GM12875 (cell line): ENCODE results near the gene TNRC18.
"Not testable (repeated sequence)": the region's sequence is repeated elsewhere in the genome, so short reads cannot be mapped to it uniquely, and the experiment has no call there.

Experiments used
- H3K4me3 ChIP-seq: one replicate; pipeline ENCODE4 v1.5.1; 2011; ENCODE audit warnings: low read depth, low read length, control low read depth
- CTCF ChIP-seq: IDR thresholded peaks from 2 replicates; pipeline ENCODE4 v1.5.1; 2011; ENCODE audit warnings: low read depth, mild to moderate bottlenecking, control low read depth, inconsistent platforms, low read length, moderate library complexity, borderline replicate concordance; ENCODE audit not compliant: insufficient read depth

The TNRC18 gene

DNA sequence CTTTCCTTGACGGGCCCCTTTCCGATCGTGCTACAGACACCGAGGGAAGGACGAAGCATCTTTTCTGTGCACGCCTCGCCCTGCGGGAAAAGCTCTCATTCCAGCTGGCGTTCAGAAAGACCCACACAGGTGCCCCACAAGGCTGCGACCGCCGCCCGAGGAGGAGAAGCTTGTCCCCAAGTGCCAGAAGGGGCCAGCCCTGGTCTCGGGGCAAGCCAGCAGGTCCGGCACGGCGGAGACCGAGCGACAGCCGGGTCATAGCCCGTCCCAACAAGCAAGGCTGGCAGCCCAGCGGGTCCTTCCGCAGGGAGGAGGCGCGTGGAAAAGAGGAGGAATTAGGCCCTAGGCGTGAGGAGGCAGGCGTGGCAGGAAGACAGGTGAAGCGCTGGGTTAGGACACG is 62.7 kb downstream of the TNRC18 start:
- no peak overlapping the region for H3K4me3 ChIP-seq
- no peak for TF ChIP-seq CTCF

DNA sequence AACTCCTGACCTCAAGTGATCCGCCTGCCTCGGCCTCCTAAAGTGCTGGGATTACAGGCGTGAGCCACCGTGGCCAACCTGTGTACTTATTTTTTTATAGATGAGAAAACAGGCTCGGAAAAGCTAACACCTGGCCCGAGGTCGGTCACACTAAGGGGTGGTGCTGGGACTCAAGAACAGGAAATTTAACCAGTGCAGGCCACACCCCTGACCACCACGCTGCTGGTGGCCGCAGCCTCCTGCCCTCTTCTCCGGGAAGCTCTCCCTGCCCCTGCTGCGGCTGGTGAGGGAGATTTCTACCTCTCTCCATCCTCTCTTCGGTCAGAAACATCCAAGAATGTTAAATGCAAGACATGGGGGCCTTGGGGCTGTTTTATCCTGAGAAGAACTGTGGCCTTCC is 63.2 kb downstream of the TNRC18 start:
- H3K4me3 ChIP-seq = no peak overlapping the region
- no peak for TF ChIP-seq CTCF

DNA sequence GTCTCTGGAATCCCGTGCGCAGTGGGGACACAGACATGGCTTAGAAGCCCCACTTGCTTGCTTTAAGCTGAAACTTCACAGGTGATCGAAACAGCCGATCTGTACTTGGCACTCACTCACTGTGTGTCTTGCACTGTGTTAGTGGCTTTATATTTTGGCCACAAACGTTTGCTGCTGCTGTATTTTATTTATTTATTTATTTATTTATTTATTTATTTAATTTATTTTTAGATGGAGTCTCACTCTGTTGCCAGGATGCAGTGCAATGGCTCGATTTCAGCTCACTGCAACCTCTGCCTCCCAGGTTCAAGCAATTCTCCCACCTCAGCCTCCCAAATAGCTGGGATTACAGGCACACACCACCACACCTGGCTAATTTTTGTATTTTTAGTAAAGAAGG is 63.6 kb downstream of the TNRC18 start:
- not testable (repeated sequence) for H3K4me3 ChIP-seq

DNA sequence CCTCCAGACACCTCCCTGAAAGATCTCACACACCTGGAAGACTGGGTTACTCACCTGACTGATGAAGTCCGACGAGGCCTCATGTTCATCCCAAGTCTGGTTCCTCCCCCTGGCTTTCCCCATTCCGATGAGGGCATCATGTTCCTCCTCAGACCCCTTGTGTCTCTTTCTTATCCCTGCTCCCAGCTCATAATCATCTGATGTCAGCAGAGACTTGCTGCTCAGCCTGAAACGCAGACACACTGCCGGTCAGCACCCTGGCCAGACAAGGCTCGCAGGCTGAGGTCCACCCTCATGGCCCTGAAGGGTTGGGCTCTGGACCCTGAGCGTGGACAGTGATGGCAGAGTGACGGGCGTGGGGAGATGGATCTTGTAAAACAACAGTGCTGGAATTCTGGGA is 64.3 kb downstream of the TNRC18 start:
- no peak overlapping the region for H3K4me3 ChIP-seq
- no peak for TF ChIP-seq CTCF

GRCh38 chr7:5357951-5358350 is 65.7 kb downstream of the TNRC18 start:
- H3K4me3 ChIP-seq = no peak overlapping the region
- TF ChIP-seq CTCF = no peak

DNA sequence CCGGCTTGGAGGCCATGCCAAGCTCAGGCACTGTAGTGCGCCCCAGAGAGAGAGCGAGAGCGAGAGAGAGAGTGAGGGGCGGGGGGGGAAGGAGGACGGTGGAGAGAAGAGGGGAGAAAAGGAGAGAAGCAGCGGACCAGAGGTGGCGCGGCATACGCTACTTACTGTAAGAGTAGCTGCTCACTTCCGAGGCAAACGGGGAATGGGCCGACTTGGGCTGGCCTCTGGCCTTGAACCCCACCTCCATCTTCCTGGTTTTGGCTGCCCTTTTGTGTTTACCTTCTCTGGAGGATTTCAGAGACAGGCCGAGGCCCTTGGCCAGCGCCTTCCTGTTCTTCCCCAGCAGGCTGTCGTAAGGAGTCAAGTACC is 66.9 kb downstream of the TNRC18 start:
- TF ChIP-seq CTCF = no peak
- H3K4me3 ChIP-seq = no peak overlapping the region

DNA sequence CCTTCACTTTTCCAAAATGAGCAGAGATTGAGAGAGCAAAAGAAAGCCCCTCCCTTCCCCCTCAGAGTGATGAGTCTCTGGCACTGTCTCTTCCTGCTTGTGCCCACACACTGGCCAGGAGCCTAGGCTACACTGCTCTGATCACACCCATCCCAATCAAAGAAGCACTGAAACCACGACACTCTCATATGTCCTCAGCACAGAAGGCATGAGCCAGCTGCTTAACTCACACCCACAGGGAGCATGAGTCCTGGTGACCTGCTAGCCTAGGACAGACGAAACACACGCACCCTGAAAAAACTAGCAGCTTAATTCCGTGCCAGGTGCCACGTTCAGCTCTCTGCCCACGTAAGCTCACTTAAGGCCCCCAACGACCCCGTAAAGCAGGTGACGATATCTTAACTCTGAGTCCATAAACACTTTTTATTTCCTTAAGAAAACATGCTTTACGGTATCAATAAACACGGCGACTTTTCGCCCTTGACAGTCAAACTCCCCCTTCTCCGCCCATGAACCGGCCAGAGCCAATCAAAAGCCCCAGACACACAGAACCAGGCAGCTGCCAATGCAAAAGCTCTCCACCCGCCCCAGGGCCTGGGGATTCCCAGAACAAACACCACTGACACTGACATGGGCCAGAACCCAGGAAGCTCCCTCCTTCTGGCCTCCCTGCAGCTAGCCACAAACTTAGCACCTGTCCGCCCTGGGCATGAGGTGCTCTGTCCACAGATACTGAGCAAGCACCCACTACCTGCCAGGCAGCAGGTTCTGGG is 69.0 kb downstream of the TNRC18 start:
- H3K4me3 ChIP-seq = no peak overlapping the region
- no peak for TF ChIP-seq CTCF
